ENCODE measurements around the gene PCDHGC3. TPM values are rescaled to one million over a fixed set of nuclear protein-coding genes. Genes with fewer than 3 reads are reported as not detected.

PCDHGC3 gene
- total RNA-seq, 1 donor from 2014 or later: 92.4 TPM

DNA sequence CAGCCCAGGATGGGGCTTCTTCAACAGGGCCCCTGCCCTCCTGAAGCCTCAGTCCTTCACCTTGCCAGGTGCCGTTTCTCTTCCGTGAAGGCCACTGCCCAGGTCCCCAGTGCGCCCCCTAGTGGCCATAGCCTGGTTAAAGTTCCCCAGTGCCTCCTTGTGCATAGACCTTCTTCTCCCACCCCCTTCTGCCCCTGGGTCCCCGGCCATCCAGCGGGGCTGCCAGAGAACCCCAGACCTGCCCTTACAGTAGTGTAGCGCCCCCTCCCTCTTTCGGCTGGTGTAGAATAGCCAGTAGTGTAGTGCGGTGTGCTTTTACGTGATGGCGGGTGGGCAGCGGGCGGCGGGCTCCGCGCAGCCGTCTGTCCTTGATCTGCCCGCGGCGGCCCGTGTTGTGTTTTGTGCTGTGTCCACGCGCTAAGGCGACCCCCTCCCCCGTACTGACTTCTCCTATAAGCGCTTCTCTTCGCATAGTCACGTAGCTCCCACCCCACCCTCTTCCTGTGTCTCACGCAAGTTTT, 36.7 kb downstream of the PCDHGC3 start:
- TF ChIP-seq, protein P1, sequence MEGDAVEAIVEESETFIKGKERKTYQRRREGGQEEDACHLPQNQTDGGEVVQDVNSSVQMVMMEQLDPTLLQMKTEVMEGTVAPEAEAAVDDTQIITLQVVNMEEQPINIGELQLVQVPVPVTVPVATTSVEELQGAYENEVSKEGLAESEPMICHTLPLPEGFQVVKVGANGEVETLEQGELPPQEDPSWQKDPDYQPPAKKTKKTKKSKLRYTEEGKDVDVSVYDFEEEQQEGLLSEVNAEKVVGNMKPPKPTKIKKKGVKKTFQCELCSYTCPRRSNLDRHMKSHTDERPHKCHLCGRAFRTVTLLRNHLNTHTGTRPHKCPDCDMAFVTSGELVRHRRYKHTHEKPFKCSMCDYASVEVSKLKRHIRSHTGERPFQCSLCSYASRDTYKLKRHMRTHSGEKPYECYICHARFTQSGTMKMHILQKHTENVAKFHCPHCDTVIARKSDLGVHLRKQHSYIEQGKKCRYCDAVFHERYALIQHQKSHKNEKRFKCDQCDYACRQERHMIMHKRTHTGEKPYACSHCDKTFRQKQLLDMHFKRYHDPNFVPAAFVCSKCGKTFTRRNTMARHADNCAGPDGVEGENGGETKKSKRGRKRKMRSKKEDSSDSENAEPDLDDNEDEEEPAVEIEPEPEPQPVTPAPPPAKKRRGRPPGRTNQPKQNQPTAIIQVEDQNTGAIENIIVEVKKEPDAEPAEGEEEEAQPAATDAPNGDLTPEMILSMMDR (IDR thresholded peaks at IDR 0.05): peak; percentile 80
- H3K4me3 Mint-ChIP-seq (ENCODE audit: unreplicated experiment): peak overlapping the region; percentile 73
- DNase-seq (ENCODE audit: extremely low spot score, unreplicated experiment): no peak
- H3K36me3 Mint-ChIP-seq (ENCODE audit: unreplicated experiment): peaks cover 7% of the 10 kb centered on the region
- H3K27me3 Mint-ChIP-seq (ENCODE audit: unreplicated experiment): no peaks in the 10 kb centered on the region
- H3K9me3 Mint-ChIP-seq (ENCODE audit: unreplicated experiment): no peaks in the 10 kb centered on the region
- peaks cover 86% of the 10 kb centered on the region for H3K4me1 Mint-ChIP-seq (ENCODE audit: unreplicated experiment)
- peak overlapping the region; percentile 96 for H3K27ac Mint-ChIP-seq (ENCODE audit: unreplicated experiment)

DNA sequence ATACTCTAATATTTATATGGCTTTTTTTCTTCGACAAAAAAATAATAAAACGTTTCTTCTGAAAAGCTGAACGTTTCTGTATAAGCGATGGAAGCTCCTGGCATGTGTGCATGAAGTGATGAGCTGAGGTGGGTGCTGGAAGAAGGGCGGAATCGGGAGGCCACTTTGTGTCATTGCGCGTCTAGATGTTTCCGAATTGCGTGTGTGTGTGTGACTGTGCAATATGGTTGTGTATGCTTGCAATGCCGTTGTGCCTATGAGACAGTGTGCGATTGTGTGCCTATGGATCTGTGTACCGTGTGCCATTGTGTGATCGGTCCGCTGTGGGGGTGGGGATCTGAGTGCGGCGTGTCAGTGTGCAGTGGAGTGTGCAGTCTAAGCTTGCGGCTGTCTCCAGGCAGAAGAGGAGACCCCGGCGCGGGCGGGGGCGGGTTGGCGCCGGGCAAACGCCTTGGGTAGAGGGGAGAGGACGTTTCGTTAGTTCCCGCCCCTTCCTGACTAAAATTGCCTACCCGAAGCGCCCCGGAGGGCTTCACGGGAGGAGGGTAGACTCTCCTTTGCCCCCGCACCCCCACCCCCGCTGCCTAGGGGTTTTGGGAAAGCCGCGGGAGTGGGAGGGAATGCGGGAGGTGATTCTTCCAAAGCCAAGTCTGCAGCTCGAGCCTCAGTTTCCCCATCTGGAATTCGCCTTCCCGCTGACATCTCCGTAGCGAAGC, 37.3 kb downstream of the PCDHGC3 start:
- no peak for DNase-seq (ENCODE audit: extremely low spot score, unreplicated experiment)
- Mint-ChIP-seq H3K36me3 (ENCODE audit: unreplicated experiment) (peaks cover 9% of the 10 kb centered on the region), H3K9me3 (ENCODE audit: unreplicated experiment) (no peaks in the 10 kb centered on the region), H3K4me3 (ENCODE audit: unreplicated experiment) (peak overlapping the region; percentile 73), H3K27ac (ENCODE audit: unreplicated experiment) (peak overlapping the region; percentile 96), H3K4me1 (ENCODE audit: unreplicated experiment) (peaks cover 86% of the 10 kb centered on the region), H3K27me3 (ENCODE audit: unreplicated experiment) (no peaks in the 10 kb centered on the region)
- TF ChIP-seq, protein P1 (IDR thresholded peaks at IDR 0.05): no peak

DNA sequence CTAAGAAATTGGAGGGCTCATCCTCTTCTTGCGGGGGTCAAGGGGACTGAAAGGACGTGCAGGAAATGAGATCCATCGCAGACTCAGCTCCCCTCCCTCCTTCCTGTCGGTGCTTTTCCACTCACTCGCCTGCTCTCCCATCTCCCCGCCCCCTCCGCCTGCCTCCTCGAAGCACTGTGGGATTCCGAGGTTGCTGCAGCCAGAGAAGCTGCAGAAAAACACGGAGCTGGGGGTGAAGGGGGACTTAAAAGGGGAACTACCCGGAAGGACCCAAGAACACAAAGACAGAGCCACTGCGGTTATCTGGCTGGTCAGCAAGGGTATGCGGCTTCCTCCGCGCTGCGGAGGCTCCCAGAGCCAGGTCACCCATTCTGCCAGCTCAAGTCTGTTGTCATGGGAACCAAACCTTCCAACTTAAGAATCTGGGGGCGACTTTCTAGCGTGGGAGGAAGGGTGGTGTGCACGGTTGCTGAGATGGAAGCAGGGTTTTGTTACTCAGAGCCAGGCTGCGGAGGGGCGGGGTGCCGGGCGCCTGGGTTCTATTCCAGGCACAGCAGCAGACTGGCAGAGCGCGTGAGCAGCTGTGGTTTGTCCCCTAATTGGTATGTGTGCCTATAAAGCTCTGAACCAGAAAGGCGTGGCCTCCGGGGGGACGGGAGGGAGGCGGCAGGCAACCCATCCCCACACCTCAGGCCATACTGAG, 38.0 kb downstream of the PCDHGC3 start:
- H3K36me3 Mint-ChIP-seq (ENCODE audit: unreplicated experiment): peaks cover 11% of the 10 kb centered on the region
- DNase-seq (ENCODE audit: extremely low spot score, unreplicated experiment): no peak
- peak overlapping the region; percentile 73 for H3K4me3 Mint-ChIP-seq (ENCODE audit: unreplicated experiment)
- H3K4me1 Mint-ChIP-seq (ENCODE audit: unreplicated experiment): peaks cover 86% of the 10 kb centered on the region
- TF ChIP-seq, protein P1 (IDR thresholded peaks at IDR 0.05): no peak
- H3K27ac Mint-ChIP-seq (ENCODE audit: unreplicated experiment): peak overlapping the region; percentile 96
- H3K27me3 Mint-ChIP-seq (ENCODE audit: unreplicated experiment): no peaks in the 10 kb centered on the region
- no peaks in the 10 kb centered on the region for H3K9me3 Mint-ChIP-seq (ENCODE audit: unreplicated experiment)

DNA sequence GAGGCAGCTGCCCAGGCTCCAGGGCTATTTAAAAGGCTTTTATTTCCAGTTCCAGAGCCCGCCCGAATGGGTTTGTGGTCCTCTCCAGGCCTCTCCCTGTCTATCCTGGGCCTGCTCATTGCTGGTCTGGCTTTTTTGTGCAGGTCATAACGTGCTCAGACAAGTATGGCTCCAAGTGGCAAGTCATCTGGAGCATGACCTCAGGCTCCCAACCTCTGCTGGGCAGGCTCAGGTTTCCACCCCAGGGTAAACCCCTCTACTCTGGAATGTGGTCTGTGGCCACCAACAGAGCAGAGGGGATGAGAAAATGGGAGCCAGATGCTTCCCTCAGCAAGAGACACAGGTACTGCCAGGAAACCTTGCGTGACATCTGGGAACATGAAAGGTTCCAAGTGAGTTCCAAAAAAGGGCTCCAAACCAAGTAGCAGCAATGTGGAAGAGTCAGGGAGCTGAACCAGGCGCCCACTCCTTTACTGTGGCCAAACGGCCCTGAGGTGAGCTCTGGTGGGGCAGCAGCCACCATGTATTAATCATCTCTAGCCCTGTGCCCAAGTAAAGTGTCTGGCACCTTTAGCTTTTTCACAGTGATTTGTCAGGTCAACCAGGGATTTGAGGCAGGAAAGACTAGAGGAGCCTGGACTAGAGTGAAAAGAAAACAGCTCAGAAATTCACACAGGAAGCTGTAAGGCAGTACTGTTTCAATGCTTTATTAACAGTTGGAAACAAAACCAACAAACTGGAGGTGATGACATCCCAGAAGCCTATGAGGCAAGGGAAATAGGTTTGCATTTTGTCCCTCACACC, 38.8 kb downstream of the PCDHGC3 start:
- no peak for DNase-seq (ENCODE audit: extremely low spot score, unreplicated experiment)
- no peaks in the 10 kb centered on the region for H3K9me3 Mint-ChIP-seq (ENCODE audit: unreplicated experiment)
- peak overlapping the region; percentile 73 for H3K4me3 Mint-ChIP-seq (ENCODE audit: unreplicated experiment)
- peaks cover 86% of the 10 kb centered on the region for H3K4me1 Mint-ChIP-seq (ENCODE audit: unreplicated experiment)
- TF ChIP-seq, protein P1 (IDR thresholded peaks at IDR 0.05): no peak
- peaks cover 18% of the 10 kb centered on the region for H3K36me3 Mint-ChIP-seq (ENCODE audit: unreplicated experiment)
- no peaks in the 10 kb centered on the region for H3K27me3 Mint-ChIP-seq (ENCODE audit: unreplicated experiment)
- peak overlapping the region; percentile 96 for H3K27ac Mint-ChIP-seq (ENCODE audit: unreplicated experiment)
